HEK293 (cell line): ENCODE data around the gene IDH3A.

Experiments
- EGR2 ChIP-seq: fragments of 450-650 bp; formaldehyde crosslinking; IDR thresholded peaks from 2 replicates; pipeline ENCODE4 v1.5.1; 2016; ENCODE audit warnings: low read depth, missing biosample characterization, missing genetic modification characterization
- GFI1B ChIP-seq: fragments of 450-650 bp; formaldehyde crosslinking; IDR thresholded peaks from 2 replicates; pipeline ENCODE4 v1.5.1; 2016; ENCODE audit warnings: missing biosample characterization, missing genetic modification characterization
- GLI2 ChIP-seq: fragments of 450-650 bp; formaldehyde crosslinking; IDR thresholded peaks from 2 replicates; pipeline ENCODE4; 2017; ENCODE audit warnings: missing biosample characterization, missing genetic modification characterization, low read depth, borderline replicate concordance
- KLF1 ChIP-seq: fragments of 450-650 bp; formaldehyde crosslinking; IDR thresholded peaks from 2 replicates; pipeline ENCODE4 v1.5.1; 2016; ENCODE audit warnings: missing biosample characterization, missing genetic modification characterization
- KLF10 ChIP-seq: fragments of 450-650 bp; IDR thresholded peaks from 2 replicates; pipeline ENCODE4 v1.5.1; 2018; ENCODE audit warnings: missing biosample characterization, mild to moderate bottlenecking, missing genetic modification characterization
- KLF9 ChIP-seq: fragments of 450-650 bp; formaldehyde crosslinking; IDR thresholded peaks from 2 replicates; pipeline ENCODE4 v1.5.1; 2016; ENCODE audit warnings: missing biosample characterization, missing genetic modification characterization, low read depth
- MEIS1 ChIP-seq: sonication (generic); formaldehyde crosslinking; IDR thresholded peaks from 2 replicates; pipeline ENCODE4 v1.8.1; 2022; ENCODE audit warnings: missing genetic modification reagents, mild to moderate bottlenecking, borderline replicate concordance
- PRDM6 ChIP-seq: fragments of 450-650 bp; formaldehyde crosslinking; IDR thresholded peaks from 2 replicates; pipeline ENCODE4 v1.5.1; 2017; ENCODE audit warnings: missing biosample characterization, missing genetic modification characterization
- WT1 ChIP-seq: fragments of 450-650 bp; formaldehyde crosslinking; IDR thresholded peaks from 2 replicates; pipeline ENCODE4 v1.5.1; 2016; ENCODE audit warnings: missing biosample characterization, missing genetic modification characterization
- ZBTB1 ChIP-seq: fragments of 450-650 bp; formaldehyde crosslinking; IDR thresholded peaks from 2 replicates; pipeline ENCODE4 v1.5.1; 2016; ENCODE audit warnings: missing biosample characterization, missing genetic modification characterization
- ZBTB48 ChIP-seq: fragments of 450-650 bp; formaldehyde crosslinking; IDR thresholded peaks from 2 replicates; pipeline ENCODE4 v1.5.1; 2016; ENCODE audit warnings: missing biosample characterization, missing genetic modification characterization
- ZNF10 ChIP-seq: fragments of 450-650 bp; formaldehyde crosslinking; IDR thresholded peaks from 2 replicates; pipeline ENCODE4 v1.5.1; 2017; ENCODE audit warnings: missing biosample characterization, missing genetic modification characterization
- ZNF112 ChIP-seq: fragments of 450-650 bp; formaldehyde crosslinking; IDR thresholded peaks from 2 replicates; pipeline ENCODE4 v1.5.0; 2017; ENCODE audit warnings: missing biosample characterization, missing genetic modification characterization
- ZNF132 ChIP-seq: fragments of 450-650 bp; formaldehyde crosslinking; IDR thresholded peaks from 2 replicates; pipeline ENCODE4 v1.5.1; 2017; ENCODE audit warnings: missing biosample characterization, missing genetic modification characterization, borderline replicate concordance
- ZNF2 ChIP-seq: fragments of 450-650 bp; formaldehyde crosslinking; IDR thresholded peaks from 2 replicates; pipeline ENCODE4 v1.5.1; 2016; ENCODE audit warnings: missing biosample characterization, missing genetic modification characterization
- ZNF211 ChIP-seq: fragments of 450-650 bp; formaldehyde crosslinking; IDR thresholded peaks from 2 replicates; pipeline ENCODE4 v1.5.1; 2016; ENCODE audit warnings: low read depth, missing biosample characterization, missing genetic modification characterization
- ZNF221 ChIP-seq: fragments of 450-650 bp; formaldehyde crosslinking; IDR thresholded peaks from 2 replicates; pipeline ENCODE4 v1.5.1; 2017; ENCODE audit warnings: missing biosample characterization, missing genetic modification characterization, borderline replicate concordance
- ZNF248 ChIP-seq: fragments of 450-650 bp; formaldehyde crosslinking; IDR thresholded peaks from 2 replicates; pipeline ENCODE4 v1.5.1; 2017; ENCODE audit warnings: missing biosample characterization, missing genetic modification characterization
- ZNF37A ChIP-seq: fragments of 450-650 bp; IDR thresholded peaks from 2 replicates; pipeline ENCODE4 v1.5.1; 2018; ENCODE audit warnings: missing biosample characterization, missing genetic modification characterization
- ZNF391 ChIP-seq: fragments of 450-650 bp; formaldehyde crosslinking; IDR thresholded peaks from 2 replicates; pipeline ENCODE4 v1.5.1; 2016; ENCODE audit warnings: low read depth, missing biosample characterization, missing genetic modification characterization, borderline replicate concordance
- ZNF416 ChIP-seq: fragments of 450-650 bp; formaldehyde crosslinking; IDR thresholded peaks from 2 replicates; pipeline ENCODE4 v1.5.1; 2016; ENCODE audit warnings: missing biosample characterization, missing genetic modification characterization
- ZNF423 ChIP-seq: fragments of 450-650 bp; formaldehyde crosslinking; IDR thresholded peaks from 2 replicates; pipeline ENCODE4 v1.5.1; 2016; ENCODE audit warnings: missing biosample characterization, missing genetic modification characterization
- ZNF48 ChIP-seq: fragments of 450-650 bp; formaldehyde crosslinking; IDR thresholded peaks from 2 replicates; pipeline ENCODE4 v1.5.1; 2016; ENCODE audit warnings: missing biosample characterization, missing genetic modification characterization
- ZNF560 ChIP-seq: fragments of 450-650 bp; formaldehyde crosslinking; IDR thresholded peaks from 2 replicates; pipeline ENCODE4 v1.5.1; 2017; ENCODE audit warnings: missing biosample characterization, missing genetic modification characterization, borderline replicate concordance
- ZNF585B ChIP-seq: fragments of 450-650 bp; formaldehyde crosslinking; IDR thresholded peaks from 2 replicates; pipeline ENCODE4 v1.5.1; 2016; ENCODE audit warnings: missing biosample characterization, missing genetic modification characterization
- ZNF623 ChIP-seq: fragments of 450-650 bp; formaldehyde crosslinking; IDR thresholded peaks from 2 replicates; pipeline ENCODE4 v1.5.1; 2016; ENCODE audit warnings: missing biosample characterization, missing genetic modification characterization
- ZNF629 ChIP-seq: fragments of 450-650 bp; formaldehyde crosslinking; IDR thresholded peaks from 2 replicates; pipeline ENCODE4 v1.5.1; 2017; ENCODE audit warnings: missing biosample characterization, missing genetic modification characterization
- ZNF677 ChIP-seq: fragments of 450-650 bp; IDR thresholded peaks from 2 replicates; pipeline ENCODE4 v1.5.0; 2018; ENCODE audit warnings: missing biosample characterization, mild to moderate bottlenecking, missing genetic modification characterization, moderate library complexity
- ZNF701 ChIP-seq: fragments of 450-650 bp; formaldehyde crosslinking; IDR thresholded peaks from 2 replicates; pipeline ENCODE4 v1.5.1; 2016; ENCODE audit warnings: missing biosample characterization, missing genetic modification characterization
- ZNF791 ChIP-seq: fragments of 450-650 bp; formaldehyde crosslinking; IDR thresholded peaks from 2 replicates; pipeline ENCODE4 v1.5.1; 2016; ENCODE audit warnings: missing biosample characterization, missing genetic modification characterization
- ZNF830 ChIP-seq: fragments of 450-650 bp; IDR thresholded peaks from 2 replicates; pipeline ENCODE4 v1.5.0; 2018; ENCODE audit warnings: missing biosample characterization, missing genetic modification characterization, low read depth, mild to moderate bottlenecking, moderate library complexity
- ZSCAN23 ChIP-seq: fragments of 450-650 bp; formaldehyde crosslinking; IDR thresholded peaks from 2 replicates; pipeline ENCODE4 v1.5.1; 2016; ENCODE audit warnings: missing biosample characterization, missing genetic modification characterization
- ZSCAN4 ChIP-seq: fragments of 450-650 bp; formaldehyde crosslinking; IDR thresholded peaks from 2 replicates; pipeline ENCODE4 v1.5.1; 2017; ENCODE audit warnings: missing biosample characterization, missing genetic modification characterization
- ZXDB ChIP-seq: fragments of 450-650 bp; formaldehyde crosslinking; IDR thresholded peaks from 2 replicates; pipeline ENCODE4 v1.5.1; 2016; ENCODE audit warnings: missing biosample characterization, missing genetic modification characterization
- TF ChIP-seq, protein P1 (sequence below): fragments of 450-650 bp; formaldehyde crosslinking; IDR thresholded peaks from 2 replicates; pipeline ENCODE4 v1.5.1; 2016; ENCODE audit warnings: missing biosample characterization, missing genetic modification characterization
- TF ChIP-seq, protein P2 (sequence below): fragments of 450-650 bp; formaldehyde crosslinking; IDR thresholded peaks from 2 replicates; pipeline ENCODE4 v1.5.1; 2016; ENCODE audit warnings: missing biosample characterization, missing genetic modification characterization

Gene IDH3A

GRCh38 chr15:78131295-78132061, 17.7 kb upstream of the IDH3A start, which contains the start of gene CIB2 (continued):
- no peak for TF ChIP-seq ZNF830
- no peak for TF ChIP-seq ZNF560
- no peak for TF ChIP-seq ZNF248 (tag by site-specific recombination)
- TF ChIP-seq ZNF132, result no peak
- peak; percentile 65; the same call in 1 of the 2 replicates for TF ChIP-seq KLF10
- TF ChIP-seq ZNF677 (tag by site-specific recombination), result peak; percentile 14; the same call in 1 of the 2 replicates
- TF ChIP-seq ZNF391 (tag by site-specific recombination), result no peak
- TF ChIP-seq ZNF791 (tag by site-specific recombination), result no peak
- TF ChIP-seq, protein P1, sequence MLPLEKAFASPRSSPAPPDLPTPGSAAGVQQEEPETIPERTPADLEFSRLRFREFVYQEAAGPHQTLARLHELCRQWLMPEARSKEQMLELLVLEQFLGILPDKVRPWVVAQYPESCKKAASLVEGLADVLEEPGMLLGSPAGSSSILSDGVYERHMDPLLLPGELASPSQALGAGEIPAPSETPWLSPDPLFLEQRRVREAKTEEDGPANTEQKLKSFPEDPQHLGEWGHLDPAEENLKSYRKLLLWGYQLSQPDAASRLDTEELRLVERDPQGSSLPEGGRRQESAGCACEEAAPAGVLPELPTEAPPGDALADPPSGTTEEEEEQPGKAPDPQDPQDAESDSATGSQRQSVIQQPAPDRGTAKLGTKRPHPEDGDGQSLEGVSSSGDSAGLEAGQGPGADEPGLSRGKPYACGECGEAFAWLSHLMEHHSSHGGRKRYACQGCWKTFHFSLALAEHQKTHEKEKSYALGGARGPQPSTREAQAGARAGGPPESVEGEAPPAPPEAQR (tag by site-specific recombination), result no peak
- no peak for TF ChIP-seq PRDM6 (tag by site-specific recombination)
- TF ChIP-seq ZSCAN23 (tag by site-specific recombination), result no peak
- TF ChIP-seq ZNF2 (tag by site-specific recombination), result no peak; the same call in 1 of the 2 replicates
- peak; percentile 49; the same call in 1 of the 2 replicates for TF ChIP-seq KLF1
- no peak for TF ChIP-seq ZSCAN4 (tag by site-specific recombination)
- TF ChIP-seq, protein P2, sequence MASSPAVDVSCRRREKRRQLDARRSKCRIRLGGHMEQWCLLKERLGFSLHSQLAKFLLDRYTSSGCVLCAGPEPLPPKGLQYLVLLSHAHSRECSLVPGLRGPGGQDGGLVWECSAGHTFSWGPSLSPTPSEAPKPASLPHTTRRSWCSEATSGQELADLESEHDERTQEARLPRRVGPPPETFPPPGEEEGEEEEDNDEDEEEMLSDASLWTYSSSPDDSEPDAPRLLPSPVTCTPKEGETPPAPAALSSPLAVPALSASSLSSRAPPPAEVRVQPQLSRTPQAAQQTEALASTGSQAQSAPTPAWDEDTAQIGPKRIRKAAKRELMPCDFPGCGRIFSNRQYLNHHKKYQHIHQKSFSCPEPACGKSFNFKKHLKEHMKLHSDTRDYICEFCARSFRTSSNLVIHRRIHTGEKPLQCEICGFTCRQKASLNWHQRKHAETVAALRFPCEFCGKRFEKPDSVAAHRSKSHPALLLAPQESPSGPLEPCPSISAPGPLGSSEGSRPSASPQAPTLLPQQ (tag by site-specific recombination), result peak; percentile 76
- TF ChIP-seq ZNF701 (tag by site-specific recombination), result no peak
- TF ChIP-seq ZXDB (tag by site-specific recombination), result peak; percentile 61
- TF ChIP-seq ZNF623 (tag by site-specific recombination), result no peak
- TF ChIP-seq ZNF37A (tag by site-specific recombination), result no peak
- no peak for TF ChIP-seq ZNF211 (tag by site-specific recombination)
- no peak for TF ChIP-seq ZNF10 (tag by site-specific recombination)
- no peak for TF ChIP-seq GLI2 (tag by site-specific recombination)
- no peak for TF ChIP-seq ZNF221 (tag by site-specific recombination)
- peak; percentile 27; the same call in 1 of the 2 replicates for TF ChIP-seq KLF9 (tag by site-specific recombination)
- TF ChIP-seq MEIS1 (CRISPR knock-in tag), result no peak
- no peak for TF ChIP-seq ZNF112 (tag by site-specific recombination)
- no peak for TF ChIP-seq ZNF585B (tag by site-specific recombination)
- TF ChIP-seq WT1, result no peak
- peak; percentile 76; the same call in 1 of the 2 replicates for TF ChIP-seq ZBTB1 (tag by site-specific recombination)
- TF ChIP-seq EGR2 (tag by site-specific recombination), result peak; percentile 61
- peak; percentile 82 for TF ChIP-seq ZBTB48
- no peak for TF ChIP-seq ZNF416 (tag by site-specific recombination)
- TF ChIP-seq ZNF629 (tag by site-specific recombination), result peak; percentile 25; the same call in 1 of the 2 replicates
- TF ChIP-seq ZNF423 (tag by site-specific recombination), result no peak
- TF ChIP-seq GFI1B, result no peak
- no peak for TF ChIP-seq ZNF48 (tag by site-specific recombination)
